ENCODE data around the gene CYP3A5. TPM values are rescaled to one million over a fixed set of nuclear protein-coding genes. Genes with fewer than 3 reads are reported as not detected.

CYP3A5 gene
- total RNA-seq, 2 donors from 2014 or later: 0.38 to 0.42 TPM

GRCh38 chr7:99709838-99710578, 30.2 kb upstream of the CYP3A5 start:
- Histone ChIP-seq H3K36me3 (ENCODE audit: control insufficient read depth, insufficient read depth, low read length) (no peaks in the 10 kb centered on the region), H3K4me3 (ENCODE audit: low read length) (no peak overlapping the region), H3K9ac (ENCODE audit: extremely low read depth, low read length, poor library complexity, severe bottlenecking) (no peak overlapping the region), H3K4me1 (ENCODE audit: control insufficient read depth, insufficient read depth, low read length) (no peaks in the 10 kb centered on the region), H3K27ac (ENCODE audit: low read depth, low read length) (no peak overlapping the region), H3K27me3 (ENCODE audit: control insufficient read depth, insufficient read depth, low read length, poor library complexity, severe bottlenecking) (no peaks in the 10 kb centered on the region), H3K9me3 (ENCODE audit: control insufficient read depth, low read length) (peaks cover 12% of the 10 kb centered on the region)
- WGBS, 2 experiments (ENCODE audit: insufficient coverage in 1 of 2, insufficient read length in 1 of 2): 79 to 88% methylated on average over 1 to 2 of the region's 2 CpGs
- DNase-seq: no peak
- H3K9me3 Mint-ChIP-seq: peaks cover 2% of the 10 kb centered on the region
- no peak overlapping the region for H3K4me3 Mint-ChIP-seq
- H3K36me3 Mint-ChIP-seq (ENCODE audit: low read depth): no peaks in the 10 kb centered on the region
- TF ChIP-seq CTCF (conservative IDR thresholded peaks at IDR 0.05): no peak
- no peaks in the 10 kb centered on the region for H3K4me1 Mint-ChIP-seq
- H3K27me3 Mint-ChIP-seq (ENCODE audit: insufficient read depth): peaks cover 3% of the 10 kb centered on the region
- H3K27ac Mint-ChIP-seq: no peak overlapping the region

GRCh38 chr7:99709260-99709659, 29.5 kb upstream of the CYP3A5 start:
- Histone ChIP-seq H3K27me3 (ENCODE audit: control insufficient read depth, insufficient read depth, low read length, poor library complexity, severe bottlenecking) (no peaks in the 10 kb centered on the region), H3K9ac (ENCODE audit: extremely low read depth, low read length, poor library complexity, severe bottlenecking) (no peak overlapping the region), H3K9me3 (ENCODE audit: control insufficient read depth, low read length) (peaks cover 4% of the 10 kb centered on the region), H3K4me1 (ENCODE audit: control insufficient read depth, insufficient read depth, low read length) (no peaks in the 10 kb centered on the region), H3K36me3 (ENCODE audit: control insufficient read depth, insufficient read depth, low read length) (no peaks in the 10 kb centered on the region), H3K27ac (ENCODE audit: low read depth, low read length) (no peak overlapping the region), H3K4me3 (ENCODE audit: low read length) (no peak overlapping the region)
- no peak for TF ChIP-seq CTCF (conservative IDR thresholded peaks at IDR 0.05)
- H3K4me3 Mint-ChIP-seq: no peak overlapping the region
- 89 to 90% methylated on average over 1 to 2 of the region's 2 CpGs for WGBS, 2 experiments (ENCODE audit: insufficient coverage in 1 of 2, insufficient read length in 1 of 2)
- no peaks in the 10 kb centered on the region for H3K9me3 Mint-ChIP-seq
- DNase-seq: no peak
- H3K36me3 Mint-ChIP-seq (ENCODE audit: low read depth): no peaks in the 10 kb centered on the region
- no peaks in the 10 kb centered on the region for H3K4me1 Mint-ChIP-seq
- H3K27me3 Mint-ChIP-seq (ENCODE audit: insufficient read depth): peaks cover 3% of the 10 kb centered on the region
- no peak overlapping the region for H3K27ac Mint-ChIP-seq

- 94% methylated on average over 1 of the region's 1 CpG; no CpG with 5 or more reads in 1 of the 2 experiments for WGBS, 2 experiments (ENCODE audit: insufficient coverage in 1 of 2, insufficient read length in 1 of 2)
- Mint-ChIP-seq H3K4me3 (no peak overlapping the region), H3K4me1 (no peaks in the 10 kb centered on the region), H3K27me3 (ENCODE audit: insufficient read depth) (peaks cover 7% of the 10 kb centered on the region), H3K9me3 (no peaks in the 10 kb centered on the region), H3K27ac (no peak overlapping the region), H3K36me3 (ENCODE audit: low read depth) (no peaks in the 10 kb centered on the region)
- Histone ChIP-seq H3K9me3 (ENCODE audit: control insufficient read depth, low read length) (peaks cover 4% of the 10 kb centered on the region), H3K36me3 (ENCODE audit: control insufficient read depth, insufficient read depth, low read length) (no peaks in the 10 kb centered on the region), H3K9ac (ENCODE audit: extremely low read depth, low read length, poor library complexity, severe bottlenecking) (no peak overlapping the region), H3K4me3 (ENCODE audit: low read length) (no peak overlapping the region), H3K4me1 (ENCODE audit: control insufficient read depth, insufficient read depth, low read length) (no peaks in the 10 kb centered on the region), H3K27me3 (ENCODE audit: control insufficient read depth, insufficient read depth, low read length, poor library complexity, severe bottlenecking) (no peaks in the 10 kb centered on the region), H3K27ac (ENCODE audit: low read depth, low read length) (no peak overlapping the region)
- no peak for TF ChIP-seq CTCF (conservative IDR thresholded peaks at IDR 0.05)
- no peak for DNase-seq
Observed at GRCh38 chr7:99707096-99707495, 27.3 kb upstream of the CYP3A5 start.

All from endodermal cell (in vitro differentiated cells).